Measurements from ENCODE around the gene MYRF.

MYRF gene

DNA sequence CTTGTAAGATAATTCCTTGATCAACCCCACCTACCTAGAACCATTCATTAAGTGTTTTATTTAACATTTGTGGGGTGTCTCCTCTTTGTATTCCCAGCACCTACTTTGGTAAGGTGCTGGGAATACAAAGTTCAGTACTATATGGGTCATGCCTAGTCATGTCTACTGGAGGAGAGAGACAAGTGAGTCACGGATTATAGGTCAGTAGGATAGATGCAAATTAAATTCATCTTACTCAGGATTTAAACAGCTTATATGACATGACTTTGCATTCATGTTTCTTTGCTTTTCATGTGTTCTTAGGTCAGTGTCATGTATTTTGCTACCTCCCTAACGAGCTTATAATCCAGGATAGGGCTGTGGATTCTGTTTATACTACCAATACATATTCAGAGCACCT is 67.7 kb downstream of the MYRF start:
- DNase-seq (ENCODE audit: low read depth), result no peak

DNA sequence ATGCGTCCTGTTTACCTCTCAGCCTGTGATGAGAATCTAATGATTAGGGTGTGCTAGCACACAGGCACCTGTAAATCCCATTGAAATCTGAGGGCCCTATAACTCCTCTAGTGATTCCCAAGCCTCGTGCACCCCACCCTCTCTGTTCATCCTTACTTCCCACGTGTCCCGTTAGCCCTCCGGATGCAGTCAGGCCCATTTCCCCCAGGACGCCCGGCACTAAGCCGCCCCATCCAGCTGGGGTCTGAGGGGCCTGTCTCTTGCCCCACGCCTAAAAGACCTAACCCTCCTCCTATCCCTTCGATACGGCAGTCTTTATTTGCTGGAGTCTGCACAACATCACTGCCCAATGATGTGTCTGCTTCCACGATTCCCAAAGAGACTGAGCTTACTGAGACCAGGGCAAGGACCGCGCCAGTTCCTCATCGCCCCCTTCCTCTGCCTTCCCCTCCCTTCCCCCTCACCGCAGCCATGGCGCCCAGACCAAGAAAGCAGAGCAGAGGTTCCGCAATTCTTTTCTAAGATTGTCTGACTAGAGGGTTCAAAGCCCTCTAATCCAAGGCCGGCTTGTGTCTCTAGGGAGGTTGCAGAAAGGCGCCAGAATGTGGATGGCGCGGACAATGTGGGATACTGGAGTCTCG is 74.6 kb downstream of the MYRF start:
- DNase-seq (ENCODE audit: low read depth), result no peak

DNA sequence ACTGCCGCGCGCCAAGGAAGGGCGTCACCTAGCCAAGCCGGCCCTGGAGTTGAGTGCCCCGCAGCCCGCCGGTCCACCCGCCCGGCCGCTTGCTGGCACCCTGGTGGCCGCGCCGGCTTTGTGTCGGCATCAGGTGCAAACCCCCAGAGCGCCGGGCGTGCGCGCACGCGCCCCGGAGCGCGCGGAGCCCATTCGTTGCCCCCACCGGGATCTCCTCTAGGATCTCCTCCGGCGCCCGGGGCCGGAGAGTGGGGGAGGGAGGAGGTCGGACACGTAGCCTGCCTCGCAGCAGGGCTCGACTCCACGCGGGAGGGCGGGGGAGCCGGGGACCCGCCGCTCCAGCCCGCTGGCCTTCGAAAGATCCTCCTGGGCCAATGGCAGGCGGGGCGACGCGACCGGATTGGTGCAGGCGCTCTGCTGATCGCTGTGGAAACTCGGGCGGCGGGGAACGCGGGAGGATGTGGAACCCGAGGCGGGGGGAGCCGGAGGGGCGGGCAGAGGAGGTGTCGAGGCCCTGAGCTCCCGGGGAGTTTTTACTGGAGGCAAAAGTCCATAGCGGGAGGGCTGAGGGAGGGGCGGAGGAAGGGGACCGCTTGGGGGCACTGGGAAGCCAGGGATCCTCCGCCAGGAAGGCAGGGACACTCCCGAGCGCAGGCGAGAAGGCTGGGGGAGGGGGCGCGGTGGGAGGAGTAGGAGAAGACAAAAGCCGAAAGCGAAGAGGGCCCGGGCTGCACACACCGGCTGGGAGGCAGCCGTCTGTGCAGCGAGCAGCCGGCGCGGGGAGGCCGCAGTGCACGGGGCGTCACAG is 75.3 kb downstream of the MYRF start, which contains the start of gene FADS2:
FADS2 (plus strand) TSS at position 730 of the 808 bp plus-strand sequence. CDS start 91 bp downstream, outside the sequence.
- DNase-seq (ENCODE audit: low read depth), result no peak

DNA sequence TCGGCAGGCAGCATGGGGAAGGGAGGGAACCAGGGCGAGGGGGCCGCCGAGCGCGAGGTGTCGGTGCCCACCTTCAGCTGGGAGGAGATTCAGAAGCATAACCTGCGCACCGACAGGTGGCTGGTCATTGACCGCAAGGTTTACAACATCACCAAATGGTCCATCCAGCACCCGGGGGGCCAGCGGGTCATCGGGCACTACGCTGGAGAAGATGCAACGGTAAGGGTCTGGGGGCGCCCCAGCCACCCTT is 75.9 kb downstream of the MYRF start:
- no peak for DNase-seq (ENCODE audit: low read depth)

DNA sequence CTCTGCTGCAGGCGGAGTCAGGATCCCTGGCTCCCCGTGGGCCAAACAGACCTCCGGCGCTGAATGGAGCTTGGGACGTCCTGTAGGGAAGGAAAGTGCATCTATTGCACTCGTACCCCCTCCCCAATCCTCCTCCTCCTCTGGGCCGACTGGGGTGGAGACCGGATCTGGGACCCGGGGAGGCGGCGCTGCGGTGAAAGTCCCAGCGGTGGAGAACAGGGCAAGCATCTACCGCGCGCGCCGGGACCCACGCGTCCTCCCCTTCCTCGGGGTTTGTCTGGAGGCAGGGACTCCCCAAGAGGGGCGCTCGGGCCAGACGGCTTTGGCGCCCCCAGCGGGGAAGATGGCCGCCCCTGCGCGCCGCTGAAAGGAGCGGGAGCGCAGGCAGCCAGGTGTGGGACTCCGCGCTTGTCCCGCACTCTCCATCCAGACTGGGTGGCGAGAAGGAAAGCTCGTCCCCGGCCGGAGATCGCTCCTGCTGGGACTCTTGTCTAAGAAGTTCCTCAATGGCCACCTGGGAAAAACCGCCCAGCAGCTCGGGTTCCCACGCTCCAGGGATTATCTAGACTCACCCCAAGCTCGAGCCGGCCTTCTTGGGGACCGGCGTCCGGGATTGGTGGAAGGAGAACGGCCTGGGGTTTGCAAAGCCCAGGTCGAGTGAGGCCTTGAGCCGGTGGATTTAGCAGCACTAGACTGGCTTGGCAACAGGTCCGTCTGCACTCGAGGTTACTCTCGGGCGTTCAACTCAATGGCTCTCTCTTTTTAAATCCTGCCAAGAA is 76.4 kb downstream of the MYRF start:
- no peak for DNase-seq (ENCODE audit: low read depth)

DNA sequence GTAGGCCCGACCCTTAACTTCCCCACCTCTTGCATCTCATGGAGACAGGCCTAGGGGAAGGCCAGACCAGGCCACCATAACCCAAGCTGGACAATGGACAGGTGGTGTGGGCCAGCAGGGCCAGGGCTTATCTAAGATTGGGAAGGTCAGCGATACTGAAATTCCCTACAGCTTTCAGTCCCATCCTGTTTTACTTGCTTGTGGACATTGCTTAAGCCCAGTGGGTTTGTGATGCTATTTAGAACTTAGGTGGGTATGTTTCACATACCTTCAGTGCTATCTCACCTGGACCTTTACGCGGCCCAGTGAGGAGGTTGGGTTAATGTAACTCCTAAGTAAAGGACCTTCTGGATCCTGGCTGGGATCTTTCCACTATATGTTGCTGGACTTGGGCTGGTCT is 77.4 kb downstream of the MYRF start:
- DNase-seq (ENCODE audit: low read depth), result no peak

DNA sequence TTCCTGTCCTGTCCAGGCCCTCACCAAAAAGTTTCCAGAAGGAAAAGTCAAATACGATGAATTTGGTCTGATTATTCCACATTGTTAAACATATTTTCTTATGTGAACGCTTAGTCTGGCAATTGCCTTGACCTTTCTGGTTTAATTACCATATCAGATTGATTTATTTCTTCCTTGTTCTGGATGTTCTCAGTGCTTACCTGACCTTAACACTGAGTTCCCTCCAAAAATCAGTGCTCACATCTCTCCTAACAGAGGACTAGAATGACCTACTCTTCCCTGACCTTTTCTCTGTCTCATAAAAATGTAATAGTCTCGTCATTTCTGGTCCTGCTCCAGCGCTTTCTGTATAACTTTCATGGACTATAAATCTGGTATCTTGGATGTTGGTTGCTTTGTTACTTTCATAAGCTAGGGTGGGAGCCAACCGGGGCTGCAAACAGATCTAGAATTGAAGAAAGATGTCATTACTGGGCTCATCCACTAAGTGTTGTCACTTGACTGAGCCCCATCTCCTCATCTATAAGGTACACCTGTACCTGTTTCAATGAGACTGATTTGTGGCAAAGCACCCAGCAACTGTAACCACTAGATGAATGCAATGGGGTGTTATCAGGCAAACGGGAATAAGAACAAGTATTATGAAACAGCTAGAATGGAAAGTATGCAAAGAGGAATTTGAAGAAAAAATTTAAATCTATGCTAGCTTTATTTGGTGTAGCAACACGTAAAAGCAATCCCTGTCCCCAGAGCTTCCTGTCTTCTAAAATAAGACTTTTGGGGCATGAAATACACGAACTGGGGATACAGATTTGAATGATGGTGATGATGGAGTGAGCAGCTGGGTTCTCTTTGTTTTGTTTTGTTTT is 78.0 kb downstream of the MYRF start:
- no peak for DNase-seq (ENCODE audit: low read depth)

DNA sequence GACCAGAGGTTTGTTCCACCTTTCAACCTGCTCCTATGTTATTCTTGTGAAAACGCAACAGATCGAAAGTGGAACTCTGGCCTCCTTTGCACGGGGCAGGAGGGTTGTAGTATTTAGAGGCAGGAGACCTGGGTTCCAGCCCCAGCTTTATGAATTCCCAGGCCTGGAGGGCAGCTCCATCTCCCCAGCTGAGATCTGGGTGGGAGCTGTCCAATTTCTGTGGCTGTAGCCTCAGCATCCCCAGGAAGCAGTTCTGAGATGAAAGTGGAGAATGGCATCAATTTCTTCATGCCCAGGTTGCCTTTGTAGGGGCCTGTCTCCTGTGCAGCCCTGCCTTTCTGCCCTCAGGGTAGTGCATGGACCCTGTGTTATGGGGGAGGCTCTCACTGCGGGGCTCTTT is 79.8 kb downstream of the MYRF start:
- no peak for DNase-seq (ENCODE audit: low read depth)

DNA sequence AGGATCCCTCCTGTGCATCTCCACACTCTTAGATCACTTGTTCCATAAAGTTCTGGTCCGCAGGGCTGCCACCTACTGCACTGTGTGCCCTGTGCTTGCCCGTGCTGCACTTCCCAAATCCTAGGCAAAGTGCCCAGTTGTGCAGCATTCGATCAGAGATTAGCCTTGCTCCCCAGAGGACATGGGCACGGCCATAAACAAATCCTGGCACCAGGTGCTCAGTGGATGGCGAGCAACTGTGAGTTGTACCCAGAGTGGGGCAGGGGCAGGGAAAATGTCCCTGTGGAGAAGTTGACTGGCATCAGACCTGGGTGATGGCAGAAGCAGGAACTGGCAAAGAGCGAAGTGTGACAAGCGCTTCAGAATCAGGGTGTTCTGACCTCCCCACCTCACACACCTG is 80.3 kb downstream of the MYRF start:
- no peak for DNase-seq (ENCODE audit: low read depth)

DNA sequence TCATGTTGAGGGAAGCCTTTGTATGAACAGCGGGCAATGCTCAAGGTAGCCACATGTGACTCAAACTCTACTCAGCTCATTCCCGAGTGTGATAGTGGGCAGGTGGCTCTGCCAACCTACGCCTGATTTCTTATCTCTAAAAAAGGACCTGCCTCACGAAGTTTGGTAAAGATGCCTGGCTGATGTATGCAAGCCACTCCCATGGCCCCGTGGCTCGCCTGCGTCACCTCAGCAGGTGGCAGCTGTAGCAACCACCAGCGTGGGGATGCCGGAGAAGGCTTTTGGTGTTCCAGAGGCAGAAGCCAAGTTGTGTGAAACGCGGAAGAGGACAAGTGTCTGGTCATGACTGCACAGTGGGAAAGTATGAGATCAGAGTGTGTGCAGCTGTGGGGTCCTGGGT is 81.0 kb downstream of the MYRF start:
- DNase-seq (ENCODE audit: low read depth), result no peak

DNA sequence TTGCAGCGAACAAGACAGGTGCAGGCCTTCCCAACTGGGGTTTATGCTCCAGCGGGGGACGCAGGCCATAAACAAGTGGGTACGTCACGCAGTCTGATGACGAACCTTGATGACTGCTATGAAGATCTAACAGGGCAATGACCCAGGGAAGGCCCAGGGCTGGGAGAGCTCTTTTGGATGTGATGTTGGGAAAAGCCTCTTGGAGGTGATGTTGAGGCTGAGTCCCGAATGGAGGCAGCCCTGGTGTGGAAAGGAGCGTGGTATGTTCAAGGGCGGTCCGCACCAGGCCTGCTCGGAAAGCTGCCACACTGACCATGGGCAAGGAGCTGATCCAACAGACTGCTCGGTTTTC is 81.5 kb downstream of the MYRF start:
- no peak for DNase-seq (ENCODE audit: low read depth)

DNA sequence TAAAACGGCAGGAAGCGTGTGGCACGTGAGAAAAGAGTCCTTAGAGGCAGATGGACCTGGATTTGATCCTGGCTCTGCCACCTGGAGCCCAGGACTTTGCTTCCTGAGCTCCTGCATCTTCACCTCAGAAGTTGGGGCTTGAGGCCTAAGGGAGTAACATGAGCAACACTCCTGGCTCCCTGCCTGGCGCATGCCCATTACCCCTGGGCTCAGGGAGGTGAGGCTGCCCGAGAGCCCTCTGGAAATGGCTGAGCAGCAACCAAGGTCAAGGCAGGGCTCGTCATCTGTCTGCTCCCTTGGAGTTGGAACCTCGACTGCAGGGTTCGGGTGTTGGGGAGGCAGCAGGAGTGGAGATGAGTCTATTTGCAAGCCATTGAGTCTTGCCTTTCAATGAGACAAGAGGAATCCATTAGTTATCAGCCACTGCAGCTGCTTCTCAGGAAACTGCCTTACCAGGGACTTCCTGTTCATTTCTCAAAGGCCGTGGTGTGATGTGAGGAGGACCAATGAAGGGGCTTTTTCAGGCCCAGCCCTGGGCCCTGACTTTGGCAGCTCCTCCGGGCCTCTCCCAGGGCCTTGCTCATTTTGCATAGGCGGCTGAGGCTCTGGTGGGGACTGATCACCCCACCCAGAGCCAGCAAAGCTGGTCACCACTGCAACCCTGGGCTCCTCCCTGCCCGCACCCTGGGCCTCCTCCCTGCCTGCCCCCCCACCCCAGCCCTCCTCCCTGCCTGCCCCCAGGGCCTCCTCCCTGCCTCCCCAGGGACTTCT is 82.0 kb downstream of the MYRF start:
- DNase-seq (ENCODE audit: low read depth), result no peak

DNA sequence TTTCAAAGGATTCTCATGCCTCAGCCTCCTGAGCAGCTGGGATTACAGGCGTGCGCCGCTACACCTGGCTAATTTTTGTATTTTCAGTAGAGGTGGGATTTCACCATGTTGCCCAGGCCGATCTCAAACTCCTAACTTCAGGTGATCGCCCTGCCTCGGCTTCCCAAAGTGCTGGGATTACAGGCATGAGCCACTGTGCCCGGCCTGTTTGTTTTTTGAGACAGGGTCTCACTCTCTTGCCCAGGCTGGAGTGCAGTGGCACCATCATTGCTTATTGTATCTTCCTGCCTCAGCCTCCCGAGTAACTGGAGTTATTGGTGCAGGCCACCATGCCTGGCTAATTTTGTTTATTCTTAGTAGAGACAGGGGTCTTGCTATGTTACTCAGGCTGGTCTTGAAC is 83.8 kb downstream of the MYRF start:
- no peak for DNase-seq (ENCODE audit: low read depth)

DNA sequence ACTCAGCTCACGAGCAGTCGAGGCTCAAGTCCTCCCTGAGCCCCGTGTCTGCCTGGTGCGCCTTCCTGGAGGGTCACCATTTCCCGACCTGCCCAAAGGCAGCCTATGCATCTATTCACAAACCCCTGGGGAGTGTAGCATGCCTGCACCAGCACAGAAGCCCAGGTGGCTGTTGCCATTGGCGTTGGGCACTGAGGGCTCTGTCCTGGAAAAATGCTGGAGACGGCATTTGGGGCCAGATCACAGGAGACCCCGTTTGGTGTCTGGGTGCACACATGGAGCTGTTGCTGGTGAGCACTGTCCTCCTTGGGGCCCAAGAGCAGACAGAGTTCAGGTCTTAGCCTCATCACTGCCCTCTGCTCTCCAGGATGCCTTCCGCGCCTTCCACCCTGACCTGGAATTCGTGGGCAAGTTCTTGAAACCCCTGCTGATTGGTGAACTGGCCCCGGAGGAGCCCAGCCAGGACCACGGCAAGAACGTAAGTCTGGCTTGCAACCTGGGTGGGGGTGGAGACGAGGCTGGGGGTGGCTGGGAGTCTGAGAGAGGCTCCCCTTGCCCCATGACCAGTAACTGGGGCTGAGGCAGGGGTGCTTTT is 85.1 kb downstream of the MYRF start:
- no peak for DNase-seq (ENCODE audit: low read depth)
